Measurements from ENCODE around the gene SHH.

Gene SHH

DNA sequence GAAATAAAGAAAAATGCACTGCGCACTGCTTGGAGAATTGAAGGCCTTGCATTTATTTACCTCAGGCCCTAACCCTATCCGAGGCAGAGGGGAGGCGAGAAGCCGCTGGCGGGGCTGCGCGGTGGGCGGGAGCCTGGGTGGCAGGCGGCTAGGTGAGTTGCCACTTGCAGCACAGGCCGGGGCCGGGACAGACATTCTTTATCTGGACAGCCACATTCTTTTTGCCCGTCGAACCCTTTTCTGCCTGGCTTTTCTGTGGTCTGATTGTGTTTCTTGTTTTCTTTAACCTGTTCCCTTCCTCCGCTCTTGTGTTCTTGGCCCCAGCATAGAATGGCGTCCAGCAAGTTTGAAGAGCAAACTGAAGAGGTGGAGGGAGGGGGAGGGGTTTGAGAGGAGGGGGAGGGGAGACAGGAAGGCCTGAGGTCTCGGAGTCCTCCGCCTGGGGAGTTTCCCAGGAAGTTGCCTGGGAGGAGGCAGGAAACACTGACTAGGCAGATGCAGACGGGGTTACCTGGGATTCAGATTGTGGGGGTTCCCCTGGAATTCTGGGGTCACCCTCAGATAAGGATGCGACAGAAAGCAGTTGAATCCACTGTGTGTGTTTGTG is 5.1 kb downstream of the SHH start:
- no peak for DNase-seq

DNA sequence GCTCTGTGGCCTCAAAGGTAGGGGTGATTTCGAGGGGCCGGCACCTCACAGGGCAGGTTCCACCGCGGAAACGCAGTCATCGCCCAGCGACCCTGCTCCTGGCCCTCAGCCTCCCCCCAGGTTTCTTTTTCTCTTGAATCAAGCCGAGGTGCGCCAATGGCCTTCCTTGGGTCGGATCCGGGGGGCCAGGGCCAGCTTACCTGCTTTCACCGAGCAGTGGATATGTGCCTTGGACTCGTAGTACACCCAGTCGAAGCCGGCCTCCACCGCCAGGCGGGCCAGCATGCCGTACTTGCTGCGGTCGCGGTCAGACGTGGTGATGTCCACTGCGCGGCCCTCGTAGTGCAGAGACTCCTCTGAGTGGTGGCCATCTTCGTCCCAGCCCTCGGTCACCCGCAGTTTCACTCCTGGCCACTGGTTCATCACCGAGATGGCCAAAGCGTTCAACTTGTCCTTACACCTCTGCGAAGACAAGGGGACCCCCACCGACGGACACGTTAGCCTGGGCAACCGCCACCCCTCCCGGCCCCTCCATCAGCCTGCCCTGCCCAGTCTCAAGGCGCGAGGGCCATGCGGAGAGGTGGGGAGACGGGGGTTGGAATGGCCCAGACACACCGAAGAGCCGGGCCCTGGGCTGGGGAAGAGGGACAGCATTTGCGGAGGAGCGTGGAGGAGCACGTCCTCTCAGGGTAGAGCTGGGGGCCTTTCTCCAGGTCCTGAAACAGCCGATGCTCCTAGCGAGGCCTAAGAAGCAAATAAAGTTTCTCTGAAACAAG is 6.0 kb downstream of the SHH start:
- DNase-seq: no peak

DNA sequence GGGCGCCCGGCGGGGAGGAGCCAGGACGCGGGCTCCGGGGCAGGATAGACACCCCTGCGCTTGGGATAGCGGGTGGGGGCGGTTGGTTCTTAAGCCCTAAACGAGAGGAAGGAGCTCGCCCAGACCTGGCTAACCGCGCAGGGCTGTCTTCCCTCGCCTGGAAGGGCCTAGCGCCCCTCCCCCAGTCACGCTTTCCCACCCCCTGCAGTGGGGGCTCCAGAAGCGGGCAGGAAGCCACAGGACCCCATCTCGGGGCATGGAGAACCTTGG is 6.5 kb downstream of the SHH start:
- no peak for DNase-seq

DNA sequence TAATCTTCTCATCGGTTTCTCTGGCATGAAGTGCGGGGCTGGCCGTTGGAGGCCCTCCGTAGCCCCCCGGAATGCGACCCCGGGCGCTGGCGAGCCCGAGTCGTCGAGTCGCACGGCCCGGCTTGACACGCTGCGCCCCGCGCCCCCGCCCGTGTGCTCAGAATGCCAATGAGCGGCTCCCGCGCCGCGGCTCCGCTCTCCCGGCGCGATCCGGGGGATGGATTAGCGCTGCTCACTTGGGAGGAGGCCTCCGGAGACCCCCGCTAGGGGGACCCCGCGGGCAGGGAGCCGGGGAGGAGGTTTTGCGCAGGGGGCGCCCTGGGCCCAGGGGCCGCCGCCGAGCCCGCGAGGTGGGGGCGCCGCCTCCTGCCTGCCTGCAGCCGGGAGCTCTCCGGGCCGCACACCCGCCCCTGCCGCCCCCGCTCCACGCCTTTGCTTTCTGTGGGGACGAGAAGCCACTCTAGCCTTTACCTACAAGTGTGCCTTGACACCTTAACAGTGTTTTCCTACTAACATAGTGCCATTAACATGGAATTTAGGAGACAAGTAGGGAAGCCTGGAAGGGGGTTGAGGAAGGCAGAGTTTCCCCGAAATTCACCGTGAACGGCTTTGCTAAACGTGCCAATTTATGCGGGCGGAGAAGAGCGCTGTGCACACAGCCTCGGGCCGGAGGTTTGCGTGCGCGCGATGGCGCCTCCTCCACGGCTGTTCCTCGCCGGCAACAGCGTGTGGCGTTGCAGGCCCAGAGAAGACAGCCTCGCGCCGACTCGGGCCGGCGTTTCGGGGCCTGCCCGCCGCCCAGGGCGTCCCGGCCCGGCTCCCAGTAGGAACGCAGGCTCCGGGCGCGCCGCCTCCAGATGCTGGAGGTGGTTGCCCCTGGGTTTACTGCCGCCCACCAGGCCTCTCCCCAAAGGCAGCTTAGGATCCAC is 7.1 kb downstream of the SHH start:
- DNase-seq: peak in 29 of 56 donors; percentile 4 to 64 (median 33)

DNA sequence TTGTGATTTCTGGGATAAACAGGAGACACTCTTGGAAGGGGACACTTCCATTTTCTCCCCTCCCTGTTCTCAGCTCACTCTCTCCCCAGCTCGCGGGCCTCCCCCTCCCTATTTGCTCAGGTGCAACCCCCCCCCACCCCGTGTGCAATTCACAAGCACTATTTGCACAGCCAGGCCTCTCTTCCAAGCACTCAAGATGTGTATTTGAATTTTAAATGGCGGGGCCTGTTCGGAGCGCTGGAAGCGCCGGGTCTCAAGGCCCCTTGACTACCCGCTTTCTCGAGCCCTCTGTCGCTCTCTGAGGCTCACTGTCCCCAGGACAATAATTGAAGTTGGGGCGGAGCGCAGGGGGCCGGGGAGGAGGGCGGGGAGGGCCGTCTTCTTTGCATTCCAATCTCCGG is 7.8 kb downstream of the SHH start:
- DNase-seq: no peak

DNA sequence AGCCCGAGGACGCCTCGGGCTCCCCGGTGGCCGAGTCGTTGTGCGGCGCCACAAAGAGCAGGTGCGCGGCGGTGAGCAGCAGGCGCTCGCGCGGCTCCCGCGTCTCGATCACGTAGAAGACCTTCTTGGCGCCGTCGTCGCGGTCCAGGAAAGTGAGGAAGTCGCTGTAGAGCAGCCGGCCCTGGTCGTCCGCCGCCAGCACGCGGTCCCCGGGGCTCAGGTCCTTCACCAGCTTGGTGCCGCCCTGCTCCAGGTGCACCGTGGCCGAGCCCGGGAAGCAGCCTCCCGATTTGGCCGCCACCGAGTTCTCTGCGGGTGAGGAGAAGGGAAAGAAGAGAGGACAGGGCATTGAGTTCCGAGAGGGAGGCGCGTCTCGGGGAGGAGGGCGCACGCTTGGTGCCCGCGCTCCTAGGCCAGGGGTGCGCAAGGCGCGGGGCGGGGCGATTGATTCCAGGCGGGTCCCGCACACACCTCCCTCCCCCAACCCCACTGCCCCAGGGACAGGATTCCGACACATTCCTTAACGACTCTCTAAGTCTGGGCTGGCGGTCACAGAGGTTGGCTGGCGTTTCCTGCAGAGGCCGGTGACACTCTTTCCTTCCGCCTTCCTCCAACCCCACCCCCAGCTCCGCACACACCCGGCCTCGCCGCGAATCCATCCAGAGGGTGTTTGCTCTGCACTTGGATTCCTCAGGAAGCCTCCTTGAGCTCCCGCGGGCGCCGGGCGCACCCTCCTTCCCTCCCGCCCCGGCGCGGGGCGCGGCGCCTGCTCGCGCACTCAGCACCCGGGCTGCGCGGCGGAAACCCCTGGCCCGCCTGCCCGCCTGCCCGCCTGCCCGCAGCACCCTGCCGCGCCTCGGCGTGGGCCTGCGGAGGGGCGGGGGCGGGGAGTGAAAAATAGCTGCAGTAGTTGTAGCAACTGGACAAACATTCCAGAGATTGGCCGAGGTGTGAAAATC is 8.6 kb downstream of the SHH start:
- no peak for DNase-seq

DNA sequence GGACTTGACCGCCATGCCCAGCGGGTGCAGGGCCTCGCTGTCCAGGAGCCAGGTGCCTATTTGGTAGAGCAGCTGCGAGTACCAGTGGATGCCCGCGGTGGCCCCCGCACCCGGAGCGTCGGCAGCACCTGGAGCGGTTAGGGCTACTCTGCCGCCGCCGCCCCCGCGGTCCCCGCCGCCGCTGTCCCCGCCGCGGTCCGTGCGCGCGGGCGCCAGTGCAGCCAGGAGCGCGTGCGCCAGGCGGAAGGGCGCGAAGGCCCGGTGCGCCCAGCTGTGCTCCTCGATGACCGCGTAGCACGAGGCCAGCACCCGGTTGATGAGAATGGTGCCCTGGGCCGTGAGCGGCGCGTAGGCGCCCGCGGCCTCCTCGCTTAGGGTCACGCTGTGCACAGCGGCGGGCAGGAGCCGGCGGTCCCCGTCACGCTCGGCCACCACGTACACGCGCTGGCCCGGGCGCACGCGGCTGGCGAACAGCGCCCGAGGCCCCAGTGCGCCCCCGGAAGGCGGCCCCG is 9.3 kb downstream of the SHH start:
- no peak for DNase-seq

DNA sequence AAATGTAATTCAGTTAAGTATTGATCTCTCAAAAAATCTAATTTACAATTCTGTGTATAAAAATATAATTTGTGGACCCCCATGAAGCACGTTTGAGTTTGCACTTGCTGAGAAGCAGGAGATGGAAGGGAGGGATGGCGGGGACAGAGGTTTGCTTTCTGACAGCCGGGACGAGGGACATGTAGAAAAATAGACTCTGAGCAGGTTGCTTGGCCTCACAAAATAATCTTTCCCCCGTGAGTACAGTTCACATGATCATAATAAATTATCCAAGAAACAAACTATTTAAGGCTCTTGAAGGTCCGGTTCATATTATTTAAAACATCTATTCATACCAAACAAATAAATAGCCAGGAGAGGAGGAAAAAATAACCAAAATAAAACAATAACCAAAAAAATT is 10.0 kb downstream of the SHH start:
- no peak for DNase-seq

DNA sequence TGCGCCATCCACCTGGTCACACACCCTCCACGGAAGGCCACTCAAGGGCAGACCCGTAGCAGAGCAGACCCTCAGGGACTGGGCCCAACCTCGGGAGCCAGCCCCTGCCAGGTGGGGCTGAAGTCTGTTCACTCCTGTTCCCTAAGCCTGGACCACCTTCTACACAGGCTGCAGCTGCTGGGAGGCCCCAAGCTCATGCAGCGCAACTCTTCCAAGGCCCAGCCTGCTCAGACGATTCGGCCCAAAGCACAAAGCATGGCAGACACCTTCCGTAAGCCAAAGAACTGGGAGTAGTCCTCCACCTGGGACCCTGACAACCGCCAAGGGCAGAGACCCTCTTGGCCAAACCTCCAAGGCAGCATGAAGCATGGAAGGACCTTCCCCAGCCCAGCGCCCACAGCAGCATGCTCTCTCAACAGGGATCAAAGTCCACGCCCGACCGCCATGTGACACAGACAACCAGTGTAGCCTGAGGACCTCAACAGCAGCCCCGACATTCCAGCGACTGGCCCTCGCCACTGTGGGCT is 11.5 kb downstream of the SHH start:
- no peak for DNase-seq

DNA sequence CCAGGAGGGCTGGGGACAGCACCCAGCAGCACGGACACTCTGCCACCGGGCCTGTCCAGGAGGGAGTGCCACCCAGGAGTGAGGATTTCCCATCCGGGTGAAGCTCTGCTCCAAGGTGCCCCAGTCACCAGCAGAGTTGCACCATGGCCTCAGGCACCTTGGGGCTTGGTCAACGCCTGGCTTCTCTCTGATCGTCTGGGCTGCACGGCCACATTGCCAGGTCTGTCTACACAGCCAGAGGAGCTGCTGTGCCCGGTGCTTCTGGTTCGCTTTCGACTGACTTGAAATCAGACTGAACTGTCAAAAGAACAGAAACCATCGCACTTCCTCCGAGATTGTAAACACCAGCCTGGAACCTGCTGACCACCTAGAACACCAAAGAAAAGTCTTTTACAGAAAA is 12.0 kb downstream of the SHH start:
- no peak for DNase-seq

DNA sequence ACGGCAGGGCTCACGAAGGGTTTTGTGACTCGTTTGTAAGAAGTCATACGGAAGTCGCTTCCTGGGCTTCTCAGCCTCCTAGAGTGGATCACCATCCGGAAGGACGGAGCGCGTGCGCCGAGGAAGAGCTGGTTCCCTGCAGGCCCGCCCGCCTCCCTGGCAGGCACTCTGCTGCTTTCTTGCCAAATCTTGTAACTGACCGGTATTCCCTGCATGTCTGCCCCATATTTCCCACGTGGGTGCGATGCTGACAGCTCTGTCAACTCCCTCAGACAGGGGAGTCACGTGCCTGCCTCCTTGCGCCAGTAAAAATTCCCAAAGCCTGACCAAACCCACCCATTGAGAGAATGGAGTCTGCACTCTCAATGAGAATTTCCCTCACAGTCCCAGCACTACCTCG is 12.7 kb downstream of the SHH start:
- peak in 7 of 56 donors; percentile 7 to 48 (median 30) for DNase-seq

DNA sequence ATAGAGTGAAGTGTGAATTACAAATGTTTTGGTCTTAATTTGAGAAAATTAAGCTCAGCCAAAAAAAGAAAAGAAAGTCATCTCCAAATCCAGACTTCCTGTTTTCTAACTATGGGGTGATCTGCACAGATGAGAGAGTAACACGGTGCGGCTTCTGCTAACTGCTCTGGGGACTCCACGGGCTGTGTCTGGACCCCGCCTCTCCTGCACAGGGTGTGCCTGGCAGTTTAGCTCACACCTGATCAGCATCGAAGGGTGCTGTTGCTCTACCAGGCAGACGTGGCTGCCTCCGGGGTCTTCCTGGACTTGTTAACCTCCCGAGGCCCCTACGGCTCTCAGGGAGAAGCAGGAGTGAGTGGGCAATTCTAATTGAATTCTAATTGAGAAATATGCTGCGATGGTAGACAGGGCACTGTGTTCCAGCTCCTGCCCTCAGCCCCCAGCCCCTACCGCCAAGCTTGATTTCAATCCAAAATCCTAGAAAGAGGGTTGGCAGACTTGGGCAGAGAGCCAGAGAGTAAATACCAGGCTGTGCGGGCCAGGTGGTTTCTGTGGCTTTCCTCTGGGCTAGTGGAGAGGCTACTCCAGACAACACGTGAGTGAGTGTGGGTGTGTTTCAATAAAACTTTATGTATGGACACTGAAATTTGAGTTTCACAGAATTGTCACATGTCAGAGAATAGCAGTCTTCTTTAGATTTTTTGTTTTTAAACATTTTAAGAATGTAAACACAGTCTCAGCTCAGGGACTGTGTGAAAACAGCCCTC is 13.4 kb downstream of the SHH start:
- DNase-seq: no peak

DNA sequence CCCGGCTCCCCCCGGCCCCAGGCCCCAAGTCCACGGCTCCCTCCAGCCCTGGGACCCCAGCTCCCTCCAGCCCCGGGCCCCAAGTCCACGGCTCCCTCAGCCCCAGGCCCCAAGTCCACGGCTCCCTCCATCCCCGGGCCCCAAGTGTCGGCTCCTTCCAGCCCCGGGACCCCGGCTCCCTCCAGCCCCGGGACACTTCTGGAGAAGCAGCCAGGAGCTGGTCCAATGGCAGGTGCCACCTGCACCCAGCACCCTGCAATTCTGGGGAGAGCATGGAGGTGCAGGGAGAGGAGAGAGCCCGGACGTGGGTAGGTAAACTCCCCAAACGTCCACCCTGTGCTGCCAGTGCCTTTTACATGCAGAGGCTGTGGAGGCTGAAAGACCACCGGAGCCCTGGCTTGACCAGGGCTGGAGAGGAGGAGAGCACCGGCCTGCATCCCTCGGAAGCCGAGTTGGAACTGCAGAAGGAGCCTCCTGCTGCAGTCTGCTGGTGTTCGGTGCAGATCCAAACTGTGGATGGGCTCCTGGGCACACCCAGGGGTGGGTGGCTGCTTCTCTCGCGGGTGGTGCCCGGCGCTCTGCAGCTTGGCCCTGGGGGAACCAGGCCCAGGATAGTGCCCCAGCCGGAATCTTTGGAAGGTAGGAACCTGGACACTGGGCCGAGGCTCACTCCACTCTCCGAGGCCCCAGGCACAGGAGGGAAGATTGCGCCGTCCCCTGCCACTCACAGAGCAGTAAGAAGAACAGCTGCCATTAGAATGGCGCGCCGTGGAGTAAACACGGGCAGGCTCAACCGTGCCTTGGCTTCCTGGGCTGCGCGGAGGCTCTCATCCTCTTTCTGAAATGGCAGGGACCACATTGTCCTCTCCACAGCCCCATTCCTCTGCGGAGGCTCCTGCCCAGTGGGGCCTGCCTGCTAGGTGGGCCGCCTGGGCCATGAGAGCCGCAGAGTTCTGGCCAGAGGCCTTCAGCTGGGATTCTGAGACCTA is 14.7 kb downstream of the SHH start:
- DNase-seq: no peak

DNA sequence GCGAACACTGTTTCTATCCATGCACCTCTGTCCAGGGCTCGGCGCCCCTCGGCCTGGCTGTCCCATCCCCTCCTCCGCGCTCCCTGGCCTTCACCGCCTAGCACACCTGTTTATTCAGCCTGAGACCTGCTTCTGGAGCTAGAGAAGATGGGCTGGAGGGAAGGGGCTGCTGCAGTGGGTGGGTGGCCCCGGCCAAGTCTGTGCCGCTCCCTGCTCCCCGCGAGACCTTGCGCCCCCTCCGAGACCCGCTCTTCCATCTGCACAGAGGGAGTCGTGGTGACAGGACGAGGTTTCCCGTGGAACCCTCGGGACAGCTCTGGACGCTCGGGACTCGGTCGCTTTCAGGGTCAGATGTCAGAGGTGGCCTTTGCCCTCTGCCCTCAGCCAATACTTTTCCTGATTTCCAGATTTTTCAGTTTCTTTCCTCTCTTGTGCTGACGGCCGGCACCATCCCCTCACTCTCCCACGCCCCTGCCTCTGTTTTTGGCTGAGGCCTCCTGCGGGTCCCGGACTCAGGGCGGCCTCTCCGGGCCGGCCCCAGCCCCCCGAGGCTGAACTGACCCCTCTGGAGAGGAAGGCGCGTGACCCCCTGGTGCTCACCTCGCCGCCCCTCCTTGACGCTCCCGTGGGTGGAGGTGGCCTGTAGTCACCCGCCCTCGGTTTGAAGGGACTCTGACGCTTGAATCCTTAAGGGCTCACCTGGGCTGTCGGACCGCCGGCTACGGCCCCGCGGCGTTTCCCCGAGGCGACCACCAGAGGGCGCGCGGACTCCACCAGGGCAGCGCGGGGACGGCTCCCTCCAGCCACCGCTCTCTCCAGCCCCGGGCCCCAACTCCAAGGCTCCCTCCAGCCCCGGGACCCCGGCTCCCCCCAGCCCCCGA is 15.6 kb downstream of the SHH start:
- DNase-seq: peak in 36 of 56 donors; percentile 2 to 76 (median 34)

DNA sequence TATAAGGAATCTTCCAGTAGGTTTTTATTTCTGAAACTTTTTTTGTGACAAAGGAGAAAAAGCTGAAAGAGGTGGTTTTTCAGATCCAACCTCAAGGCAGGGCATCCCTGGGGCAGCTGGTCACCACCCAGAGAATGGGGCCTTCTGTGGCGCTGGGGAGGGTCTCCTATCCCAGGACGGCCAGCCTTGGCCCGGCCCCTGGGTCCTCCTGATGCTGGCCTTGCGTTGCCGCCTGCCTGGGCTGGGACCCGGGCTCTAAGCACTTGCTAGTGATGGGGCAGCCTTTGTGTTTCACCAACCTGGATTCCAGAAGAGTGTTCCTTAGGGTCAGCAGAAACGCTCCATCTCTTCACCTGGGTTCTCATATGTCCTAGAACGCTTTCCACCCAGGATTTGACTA is 16.3 kb downstream of the SHH start:
- no peak for DNase-seq

DNA sequence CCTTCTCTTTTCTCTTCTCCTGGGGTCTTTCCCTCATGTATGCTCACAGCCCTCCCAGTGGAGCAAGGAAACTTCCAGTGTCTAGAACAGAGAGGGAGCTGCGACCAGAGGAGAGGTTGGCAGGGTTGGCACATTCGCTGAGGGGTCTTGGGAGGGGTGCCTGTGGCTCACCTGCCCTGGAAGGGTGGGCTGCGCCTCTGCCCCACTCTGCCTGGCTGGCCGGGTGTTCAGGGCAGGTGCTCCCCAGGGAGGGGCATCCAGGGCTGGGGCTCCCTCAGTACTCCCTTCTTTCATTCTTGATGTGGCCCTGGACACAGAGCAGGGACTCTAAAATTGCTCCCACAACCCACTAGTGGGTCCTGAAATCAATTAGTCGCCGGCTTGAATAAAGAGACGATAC is 16.9 kb downstream of the SHH start:
- DNase-seq: no peak

DNA sequence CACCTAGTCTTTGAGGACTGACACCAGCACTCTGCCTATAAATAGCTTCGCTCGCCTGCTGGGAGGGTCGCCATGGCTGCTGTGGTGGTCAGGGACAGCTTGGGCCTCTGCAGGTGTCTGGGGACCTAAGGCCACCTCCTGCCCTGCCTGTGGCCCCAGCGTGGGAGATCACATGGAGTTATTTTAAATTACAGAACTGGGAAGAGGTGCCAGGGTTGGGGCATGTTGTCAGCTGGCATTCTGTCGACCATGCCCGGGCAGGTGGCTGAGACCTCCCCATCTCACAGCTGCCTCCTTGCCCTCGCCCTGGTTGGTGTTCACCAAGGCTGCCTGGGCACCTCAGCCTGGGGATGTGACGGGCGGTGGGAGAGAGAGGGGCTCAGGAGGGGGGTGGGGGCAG is 18.1 kb downstream of the SHH start:
- no peak for DNase-seq

DNA sequence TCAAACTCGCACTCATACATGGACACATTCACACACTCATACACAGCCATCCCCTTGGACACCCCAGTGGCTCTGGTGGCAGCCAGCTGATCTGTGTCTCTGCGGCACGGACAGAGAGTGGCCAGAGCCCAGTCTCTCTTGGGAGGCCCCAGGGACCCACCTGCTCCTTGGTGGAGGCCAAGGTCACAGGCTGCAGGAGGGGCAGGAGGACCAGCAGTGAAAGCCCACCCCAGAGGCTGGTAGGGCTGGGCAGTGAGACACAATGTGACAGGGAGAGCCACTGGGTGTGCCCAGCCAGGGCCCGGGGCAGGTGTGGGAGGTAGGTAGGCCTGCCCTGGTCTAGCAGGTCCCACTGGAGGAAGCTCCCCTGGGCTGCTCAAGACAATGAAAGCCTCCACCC is 18.5 kb downstream of the SHH start:
- no peak for DNase-seq
